ENCODE data around the gene ZNF678. TPM values are rescaled to one million over a fixed set of nuclear protein-coding genes. Genes with fewer than 3 reads are reported as not detected.

ZNF678 gene
- total and polyA plus RNA-seq, 2 experiments from 2014 or later = 0.86 to 1.7 TPM

DNA sequence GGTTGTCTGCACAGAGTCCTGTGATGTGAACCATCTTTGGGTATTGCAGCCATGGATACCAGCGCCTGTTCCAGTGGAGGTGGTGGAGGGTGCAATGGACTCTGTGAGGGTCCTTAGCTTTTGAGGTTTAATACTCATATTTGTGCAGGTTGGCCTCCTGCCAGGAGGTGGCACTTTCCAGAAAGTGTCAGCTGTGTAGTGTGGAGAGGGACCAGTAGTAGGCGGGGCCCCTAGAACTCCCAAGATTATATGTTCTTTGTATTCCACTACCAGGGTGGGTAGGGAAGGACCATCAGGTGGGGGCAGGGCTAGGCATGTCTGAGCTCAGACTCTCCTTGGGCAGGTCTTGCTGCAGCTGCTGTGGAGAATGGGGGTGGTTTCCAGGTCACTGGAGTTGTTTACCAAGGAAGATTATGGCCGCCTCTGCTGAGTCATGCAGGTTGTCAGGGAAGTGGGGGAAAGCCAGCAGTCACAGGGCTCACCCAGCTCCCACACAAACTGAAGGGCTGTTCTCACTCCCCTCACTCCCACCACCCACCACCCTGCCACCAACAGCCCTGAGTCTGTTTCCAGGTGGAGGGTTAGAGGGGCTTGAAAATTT is 31.2 kb upstream of the ZNF678 start:
- Histone ChIP-seq H3K27me3 (replicated peaks; ENCODE audit: insufficient read depth) (no peaks in the 10 kb centered on the region), H3K4me1 (ENCODE audit: insufficient read depth) (no peaks in the 10 kb centered on the region), H3K79me2 (ENCODE audit: insufficient read depth) (no peaks in the 10 kb centered on the region), H3K9ac (no peak overlapping the region), H3K4me3 (no peak overlapping the region), H3K4me2 (ENCODE audit: unreplicated experiment) (no peak overlapping the region), H2AFZ (no peak overlapping the region), H4K20me1 (ENCODE audit: insufficient read depth) (no peaks in the 10 kb centered on the region), H3F3A (ENCODE audit: insufficient read depth) (no peaks in the 10 kb centered on the region), H3K36me3 (ENCODE audit: low read depth) (no peaks in the 10 kb centered on the region), H3K9me3 (ENCODE audit: low read depth) (peaks cover 11% of the 10 kb centered on the region), H3K27ac (no peak overlapping the region), H3K9me2 (ENCODE audit: insufficient read depth) (no peaks in the 10 kb centered on the region)
- TF ChIP-seq EZH2phosphoT487 (IDR thresholded peaks at IDR 0.05; ENCODE audit: insufficient read depth, low read depth) (no peak), EZH2 (IDR thresholded peaks at IDR 0.05; ENCODE audit: insufficient read depth, poor library complexity, severe bottlenecking) (no peak)
- in situ Hi-C loops (cut with MboI) = no loop called here
- no peak for DNase-seq
- 93 to 95% methylated on average over 3 of the region's 3 CpGs for WGBS, 2 experiments (ENCODE audit: low coverage in 1 of 2, low lambda C conversion rate in 2 of 2, missing lambda C conversion rate in 2 of 2)

DNA sequence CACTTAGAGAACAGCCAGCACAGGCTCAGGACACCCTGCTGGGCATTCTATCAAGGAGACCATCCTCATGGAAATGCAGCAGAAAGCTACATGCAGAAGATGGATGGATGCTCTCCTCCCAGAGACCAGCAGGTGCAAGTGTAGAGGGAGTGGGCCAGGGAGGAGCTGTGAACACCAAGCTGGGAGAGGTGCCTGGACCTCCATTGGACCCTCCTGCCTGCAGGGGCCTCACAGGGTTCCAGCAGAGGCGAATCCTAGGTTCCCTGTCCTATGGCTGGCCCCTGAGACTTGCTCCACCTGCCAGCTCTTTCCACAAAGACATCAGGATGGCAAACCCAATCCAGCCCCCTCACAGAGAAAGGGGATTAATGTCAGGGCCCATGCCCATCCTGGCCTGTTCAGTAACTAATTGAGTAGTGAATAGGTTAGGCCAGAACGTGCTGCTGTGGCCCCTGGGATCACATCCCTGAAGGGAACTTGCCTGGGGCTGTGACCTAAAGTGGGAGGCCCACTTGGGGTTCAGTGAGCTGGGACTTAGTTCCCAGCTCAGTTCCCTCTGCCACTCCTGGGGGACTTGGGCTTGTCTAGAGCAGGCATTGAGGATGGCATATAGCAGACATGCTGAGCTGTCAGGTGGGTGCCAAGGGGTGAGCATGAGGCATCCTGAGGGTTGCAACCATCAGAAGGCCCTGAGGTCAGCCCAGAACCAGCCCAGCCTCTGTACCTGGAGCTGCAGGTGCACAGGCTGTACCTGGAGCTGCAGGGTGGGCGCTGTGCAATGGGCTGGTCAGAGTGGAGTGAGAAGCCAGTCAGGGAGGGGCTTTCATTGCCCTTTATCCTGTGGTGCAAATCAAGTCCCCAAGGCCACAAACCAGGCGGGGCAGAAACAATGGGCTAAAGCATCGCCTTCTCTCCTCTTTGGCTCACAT is 22.9 kb upstream of the ZNF678 start:
- no peak overlapping the region for H3K4me2 ChIP-seq (ENCODE audit: unreplicated experiment)
- no peaks in the 10 kb centered on the region for H3K4me1 ChIP-seq (ENCODE audit: insufficient read depth)
- no peaks in the 10 kb centered on the region for H4K20me1 ChIP-seq (ENCODE audit: insufficient read depth)
- H3K9me3 ChIP-seq (ENCODE audit: low read depth) = no peaks in the 10 kb centered on the region
- DNase-seq = no peak
- no peaks in the 10 kb centered on the region for H3K79me2 ChIP-seq (ENCODE audit: insufficient read depth)
- 96 to 97% methylated on average over 4 to 5 of the region's 5 CpGs for WGBS, 2 experiments (ENCODE audit: low coverage in 1 of 2, low lambda C conversion rate in 2 of 2, missing lambda C conversion rate in 2 of 2)
- no peaks in the 10 kb centered on the region for H3K36me3 ChIP-seq (ENCODE audit: low read depth)
- no peaks in the 10 kb centered on the region for H3F3A ChIP-seq (ENCODE audit: insufficient read depth)
- no peak overlapping the region for H3K27ac ChIP-seq
- in situ Hi-C loops (cut with MboI) = no loop called here
- no peak overlapping the region for H3K9ac ChIP-seq
- no peak overlapping the region for H2AFZ ChIP-seq
- H3K27me3 ChIP-seq (replicated peaks; ENCODE audit: insufficient read depth) = no peaks in the 10 kb centered on the region
- no peaks in the 10 kb centered on the region for H3K9me2 ChIP-seq (ENCODE audit: insufficient read depth)
- TF ChIP-seq EZH2phosphoT487 (IDR thresholded peaks at IDR 0.05; ENCODE audit: insufficient read depth, low read depth) = no peak
- no peak for TF ChIP-seq EZH2 (IDR thresholded peaks at IDR 0.05; ENCODE audit: insufficient read depth, poor library complexity, severe bottlenecking)
- no peak overlapping the region for H3K4me3 ChIP-seq

DNA sequence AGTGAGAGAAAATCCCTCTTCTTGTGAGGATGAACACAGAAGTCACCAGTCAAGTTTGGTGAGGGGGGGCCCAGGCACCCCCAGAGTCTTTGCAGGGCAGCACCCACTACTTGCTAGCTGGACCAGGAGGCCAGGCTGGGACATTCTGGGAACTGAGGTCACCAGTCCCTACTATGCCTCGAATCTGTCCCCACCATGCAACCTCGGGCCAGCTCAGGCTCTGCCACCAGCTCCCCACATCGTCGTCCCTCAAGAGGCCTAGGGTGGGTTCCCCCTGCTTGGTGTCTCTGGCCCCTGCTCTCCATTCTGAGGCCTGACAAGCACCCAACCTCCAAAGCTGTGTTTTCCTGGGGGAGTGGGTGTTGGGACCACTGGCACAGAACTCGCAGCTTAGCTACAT is 22.2 kb upstream of the ZNF678 start:
- no peak for TF ChIP-seq EZH2phosphoT487 (IDR thresholded peaks at IDR 0.05; ENCODE audit: insufficient read depth, low read depth)
- TF ChIP-seq EZH2 (IDR thresholded peaks at IDR 0.05; ENCODE audit: insufficient read depth, poor library complexity, severe bottlenecking) = no peak
- Histone ChIP-seq H4K20me1 (ENCODE audit: insufficient read depth) (no peaks in the 10 kb centered on the region), H3K36me3 (ENCODE audit: low read depth) (no peaks in the 10 kb centered on the region), H3K4me1 (ENCODE audit: insufficient read depth) (no peaks in the 10 kb centered on the region), H3K4me2 (ENCODE audit: unreplicated experiment) (peak overlapping the region; percentile 59), H3F3A (ENCODE audit: insufficient read depth) (no peaks in the 10 kb centered on the region), H3K9me3 (ENCODE audit: low read depth) (no peaks in the 10 kb centered on the region), H3K9me2 (ENCODE audit: insufficient read depth) (no peaks in the 10 kb centered on the region), H3K4me3 (no peak overlapping the region), H3K27ac (no peak overlapping the region), H2AFZ (no peak overlapping the region), H3K79me2 (ENCODE audit: insufficient read depth) (no peaks in the 10 kb centered on the region), H3K27me3 (replicated peaks; ENCODE audit: insufficient read depth) (no peaks in the 10 kb centered on the region), H3K9ac (no peak overlapping the region)
- no peak for DNase-seq
- WGBS, 2 experiments (ENCODE audit: low coverage in 1 of 2, low lambda C conversion rate in 2 of 2, missing lambda C conversion rate in 2 of 2) = 87 to 92% methylated on average over 5 of the region's 5 CpGs
- in situ Hi-C loops (cut with MboI) = no loop called here

DNA sequence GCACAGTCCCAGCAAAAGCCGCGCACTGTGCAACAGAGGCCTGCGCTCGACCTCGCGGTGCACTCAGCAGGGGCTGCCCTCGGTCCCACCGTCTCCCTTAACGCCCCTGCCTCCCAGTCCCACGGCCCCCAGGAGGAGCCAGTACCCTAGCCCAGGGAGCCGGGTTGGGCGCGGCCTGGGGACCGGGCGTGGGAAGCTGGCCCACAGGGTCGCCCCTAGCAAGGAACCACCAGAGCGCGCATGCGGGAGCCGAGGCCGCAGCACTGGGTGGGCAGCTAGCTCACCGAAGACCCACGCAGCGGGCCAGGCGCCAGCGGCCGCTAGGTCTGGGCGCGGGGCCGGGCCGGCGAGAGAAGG is 21.6 kb upstream of the ZNF678 start:
- Histone ChIP-seq H3K27ac (no peak overlapping the region), H3K4me1 (ENCODE audit: insufficient read depth) (no peaks in the 10 kb centered on the region), H3K36me3 (ENCODE audit: low read depth) (no peaks in the 10 kb centered on the region), H4K20me1 (ENCODE audit: insufficient read depth) (no peaks in the 10 kb centered on the region), H3K4me3 (peak overlapping the region; percentile 70), H3K4me2 (ENCODE audit: unreplicated experiment) (peak overlapping the region; percentile 59), H3F3A (ENCODE audit: insufficient read depth) (no peaks in the 10 kb centered on the region), H3K27me3 (replicated peaks; ENCODE audit: insufficient read depth) (no peaks in the 10 kb centered on the region), H3K9ac (peak overlapping the region; percentile 55), H2AFZ (peak overlapping the region; percentile 81), H3K9me3 (ENCODE audit: low read depth) (no peaks in the 10 kb centered on the region), H3K9me2 (ENCODE audit: insufficient read depth) (no peaks in the 10 kb centered on the region), H3K79me2 (ENCODE audit: insufficient read depth) (no peaks in the 10 kb centered on the region)
- 19 to 20% methylated on average over 28 to 30 of the region's 32 CpGs for WGBS, 2 experiments (ENCODE audit: low coverage in 1 of 2, low lambda C conversion rate in 2 of 2, missing lambda C conversion rate in 2 of 2)
- in situ Hi-C loops (cut with MboI) = no loop called here
- no peak for TF ChIP-seq EZH2phosphoT487 (IDR thresholded peaks at IDR 0.05; ENCODE audit: insufficient read depth, low read depth)
- no peak for DNase-seq

Data from GM23248 (cell line).